ENCODE measurements around the gene HYAL3. TPM values are rescaled to one million over a fixed set of nuclear protein-coding genes. Genes with fewer than 3 reads are reported as not detected.
A peak's percentile ranks its signal among the peaks of the same experiment; 100 is the strongest.

The HYAL3 gene
- total RNA-seq, 2 donors from 2014 or later: 2.5 to 4.2 TPM

GRCh38 chr3:50323092-50323600 is 23.9 kb upstream of the HYAL3 start:
- DNase-seq: no peak
- no peaks in the 10 kb centered on the region for H3K36me3 ChIP-seq
- no peaks in the 10 kb centered on the region for H3K27me3 ChIP-seq
- no peak overlapping the region for H3K4me3 ChIP-seq
- H3K9ac ChIP-seq (ENCODE audit: low read depth in 2 of 2, low read length in 2 of 2): peak overlapping the region in 1 of 2 donors; percentile 91
- H3K9me3 ChIP-seq: no peaks in the 10 kb centered on the region
- intact Hi-C loops (cut with DNase I): loop anchor here (10.0 kb wide), 1 partner anchor 48 kb away; the partner anchor contains the start of gene LSMEM2
- H3K27ac ChIP-seq: peak overlapping the region; percentile 81
- no peak for TF ChIP-seq CTCF (IDR thresholded peaks at IDR 0.05)
- peaks cover 28% of the 10 kb centered on the region for H3K4me1 ChIP-seq

DNA sequence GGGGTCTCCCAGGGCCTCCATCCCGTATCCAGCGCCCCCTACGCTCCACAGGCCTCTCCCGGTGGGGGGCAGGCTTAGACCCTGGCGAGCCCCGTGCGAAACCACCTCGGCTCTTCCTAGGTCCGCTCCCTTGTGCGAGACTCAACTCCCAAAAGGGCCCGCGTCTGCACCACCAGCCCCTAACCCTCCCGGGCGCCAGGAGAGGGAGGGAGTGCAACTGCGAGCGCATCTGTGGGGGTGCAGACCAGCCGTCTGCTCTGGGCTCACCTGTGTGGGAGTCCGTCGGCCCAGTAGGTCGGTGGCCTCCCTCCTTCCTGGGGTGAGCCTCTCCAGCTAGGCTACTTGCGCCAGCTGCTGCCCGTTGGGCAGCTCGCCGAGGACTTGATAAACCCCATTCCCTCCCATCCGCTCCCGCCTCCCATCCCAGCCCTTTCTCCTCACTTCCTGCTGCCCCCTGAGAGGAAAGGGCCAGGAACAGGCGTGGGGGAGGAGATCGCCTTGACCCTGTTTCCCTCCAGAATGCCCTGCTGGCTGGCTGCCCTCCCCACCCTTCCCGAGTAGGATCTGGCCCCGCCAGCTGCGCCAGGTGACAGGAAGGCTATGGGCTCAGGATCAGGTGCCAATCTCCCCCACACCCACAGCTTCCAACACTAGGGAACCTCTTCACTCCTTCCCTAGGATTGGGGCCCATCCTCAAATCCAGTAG is 23.3 kb upstream of the HYAL3 start, which contains the start of gene HYAL2:
HYAL2 (minus strand) TSS at position 360 of the 706 bp plus-strand sequence. CDS start 2,256 bp downstream, outside the sequence.
- Histone ChIP-seq H3K27me3 (no peaks in the 10 kb centered on the region), H3K4me3 (peak within 1 kb of the TSS; percentile 66), H3K27ac (peak within 1 kb of the TSS; percentile 81), H3K36me3 (no peaks in the 10 kb centered on the region), H3K9ac (ENCODE audit: low read depth in 2 of 2, low read length in 2 of 2) (peak within 1 kb of the TSS; percentile 72 to 91), H3K4me1 (peaks cover 34% of the 10 kb centered on the region), H3K9me3 (no peaks in the 10 kb centered on the region)
- DNase-seq: peak; percentile 50
- intact Hi-C loops (cut with DNase I): loop anchor here (10.0 kb wide), 1 partner anchor 48 kb away; the partner anchor contains the start of gene LSMEM2
- TF ChIP-seq CTCF (IDR thresholded peaks at IDR 0.05): no peak

DNA sequence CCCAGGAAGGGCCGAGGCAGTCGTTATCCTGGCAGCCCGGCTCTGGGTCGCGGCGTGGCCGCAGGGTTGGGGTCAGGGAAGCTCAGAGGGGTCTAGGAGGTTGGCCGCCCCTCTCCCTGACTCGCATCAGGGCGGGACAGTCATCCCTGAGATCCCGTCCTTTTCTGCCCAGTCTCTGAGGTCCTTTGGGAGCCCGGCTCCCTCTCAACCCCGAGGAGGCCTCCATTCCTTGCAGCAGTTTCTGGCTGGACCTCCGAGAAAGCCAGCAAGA is 22.8 kb upstream of the HYAL3 start:
- H3K4me3 ChIP-seq: peak overlapping the region; percentile 66
- no peak for TF ChIP-seq CTCF (IDR thresholded peaks at IDR 0.05)
- H3K27me3 ChIP-seq: no peaks in the 10 kb centered on the region
- no peaks in the 10 kb centered on the region for H3K9me3 ChIP-seq
- peaks cover 36% of the 10 kb centered on the region for H3K4me1 ChIP-seq
- peak overlapping the region; percentile 70 to 91 for H3K9ac ChIP-seq (ENCODE audit: low read depth in 2 of 2, low read length in 2 of 2)
- H3K27ac ChIP-seq: peak overlapping the region; percentile 81
- DNase-seq: no peak
- no peaks in the 10 kb centered on the region for H3K36me3 ChIP-seq
- intact Hi-C loops (cut with DNase I): loop anchor here (10.0 kb wide), 1 partner anchor 47 kb away; the partner anchor contains the start of gene LSMEM2

DNA sequence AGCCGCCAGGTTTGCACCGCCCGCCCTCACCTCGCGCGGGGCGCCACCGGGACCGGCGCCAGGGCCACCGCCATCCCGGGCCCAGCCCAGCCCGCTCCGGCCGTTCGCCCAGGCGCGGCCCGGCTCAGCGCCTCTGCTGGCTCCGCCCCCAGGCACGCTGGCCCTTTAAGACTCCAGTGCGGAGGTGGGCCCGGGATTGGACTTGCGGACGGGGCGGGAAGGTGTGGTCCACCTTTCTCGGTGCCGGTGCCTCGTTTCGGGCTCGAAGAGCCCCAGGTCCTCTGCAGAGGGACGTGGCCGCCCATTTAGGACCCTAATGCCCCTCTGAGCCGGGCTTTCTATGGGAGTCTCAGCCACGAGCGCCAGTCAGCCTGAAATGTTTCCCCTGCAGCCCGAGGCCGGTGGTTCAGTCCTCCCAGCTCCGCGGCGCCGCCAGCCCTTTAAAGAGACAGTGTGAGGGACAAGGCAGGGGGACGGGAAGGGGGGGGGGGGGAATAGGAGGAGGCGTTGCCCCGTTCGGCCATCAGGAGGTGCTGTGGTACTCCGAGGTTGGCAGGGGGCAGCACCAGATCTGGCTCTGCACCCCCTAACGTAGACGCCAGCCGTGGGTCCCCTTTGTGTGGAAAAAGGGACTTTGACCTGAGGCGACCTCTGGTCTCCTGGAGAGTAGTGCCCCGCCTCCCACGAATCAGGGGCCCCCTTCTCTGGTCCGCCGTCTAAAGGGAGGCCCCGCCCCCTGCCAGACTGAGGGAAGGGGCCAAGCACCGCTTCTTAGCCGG is 22.3 kb upstream of the HYAL3 start:
- peaks cover 34% of the 10 kb centered on the region for H3K4me1 ChIP-seq
- H3K4me3 ChIP-seq: peak overlapping the region; percentile 66
- peak overlapping the region; percentile 72 to 91 for H3K9ac ChIP-seq (ENCODE audit: low read depth in 2 of 2, low read length in 2 of 2)
- intact Hi-C loops (cut with DNase I): loop anchor here (10.0 kb wide), 1 partner anchor 47 kb away; the partner anchor contains the start of gene LSMEM2
- H3K27ac ChIP-seq: peak overlapping the region; percentile 81
- TF ChIP-seq CTCF (IDR thresholded peaks at IDR 0.05): peak; percentile 31
- H3K27me3 ChIP-seq: no peaks in the 10 kb centered on the region
- DNase-seq: peak; percentile 89
- H3K9me3 ChIP-seq: no peaks in the 10 kb centered on the region
- no peaks in the 10 kb centered on the region for H3K36me3 ChIP-seq

DNA sequence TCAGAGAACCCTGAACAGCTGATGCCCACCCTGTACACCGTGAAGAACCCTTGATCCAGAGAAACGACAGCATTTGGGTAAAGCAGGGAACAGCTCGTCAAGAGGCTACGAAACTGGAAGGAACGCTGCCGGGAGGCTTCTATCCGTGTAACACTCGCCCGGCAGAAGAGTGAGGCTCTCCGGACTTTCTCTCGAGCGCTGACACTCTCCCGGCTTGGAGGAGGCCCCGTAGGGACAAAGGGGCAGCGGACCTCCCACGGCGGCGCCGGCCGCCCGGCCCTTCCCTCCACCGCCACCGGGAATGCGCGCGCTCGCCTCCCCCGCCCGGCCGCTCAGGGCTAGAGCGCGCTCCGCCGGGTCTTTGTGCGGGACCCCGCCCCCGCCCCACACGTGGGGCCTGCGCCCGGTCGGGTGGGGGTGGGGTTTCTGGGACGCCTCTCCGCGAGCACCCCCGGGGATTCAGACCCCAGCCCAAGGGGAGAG is 21.7 kb upstream of the HYAL3 start:
- H3K9ac ChIP-seq (ENCODE audit: low read depth in 2 of 2, low read length in 2 of 2): peak overlapping the region; percentile 72 to 91
- TF ChIP-seq CTCF (IDR thresholded peaks at IDR 0.05): no peak
- peak overlapping the region; percentile 81 for H3K27ac ChIP-seq
- intact Hi-C loops (cut with DNase I): loop anchor here (10.0 kb wide), 1 partner anchor 46 kb away; the partner anchor contains the start of gene LSMEM2
- DNase-seq: peak; percentile 80
- no peaks in the 10 kb centered on the region for H3K36me3 ChIP-seq
- H3K27me3 ChIP-seq: no peaks in the 10 kb centered on the region
- no peaks in the 10 kb centered on the region for H3K9me3 ChIP-seq
- peaks cover 38% of the 10 kb centered on the region for H3K4me1 ChIP-seq
- H3K4me3 ChIP-seq: peak overlapping the region; percentile 66

Data from colonic mucosa (tissue), 4 donors.